ENCODE measurements around the gene AGA.

The AGA gene

GRCh38 chr4:177386278-177386815 lies 55.9 kb downstream of the AGA start:
- DNase-seq (ENCODE audit: low read depth), result no peak

GRCh38 chr4:177385576-177386277 lies 56.5 kb downstream of the AGA start:
- DNase-seq (ENCODE audit: low read depth), result no peak

GRCh38 chr4:177384856-177385397 lies 57.3 kb downstream of the AGA start:
- DNase-seq (ENCODE audit: low read depth), result no peak

GRCh38 chr4:177381762-177382310 lies 60.4 kb downstream of the AGA start:
- no peak for DNase-seq (ENCODE audit: low read depth)

Measured in activated T-helper 9 cell treated with anti-CD3 and anti-CD28 coated beads, Interleukin-2, amount 50 U/mL, for 16 hours (primary cell).